ENCODE results near the gene KIAA0319L.

- TF ChIP-seq ARNT (IDR thresholded peaks at IDR 0.05) (no peak), ELF4 (IDR thresholded peaks at IDR 0.05) (no peak), BHLHE40 (IDR thresholded peaks at IDR 0.05; ENCODE audit: borderline replicate concordance) (no peak), HDGF (IDR thresholded peaks at IDR 0.05; ENCODE audit: borderline replicate concordance) (no peak), FOXA1 (IDR thresholded peaks at IDR 0.05) (no peak)
- TF ChIP-seq, protein P1, sequence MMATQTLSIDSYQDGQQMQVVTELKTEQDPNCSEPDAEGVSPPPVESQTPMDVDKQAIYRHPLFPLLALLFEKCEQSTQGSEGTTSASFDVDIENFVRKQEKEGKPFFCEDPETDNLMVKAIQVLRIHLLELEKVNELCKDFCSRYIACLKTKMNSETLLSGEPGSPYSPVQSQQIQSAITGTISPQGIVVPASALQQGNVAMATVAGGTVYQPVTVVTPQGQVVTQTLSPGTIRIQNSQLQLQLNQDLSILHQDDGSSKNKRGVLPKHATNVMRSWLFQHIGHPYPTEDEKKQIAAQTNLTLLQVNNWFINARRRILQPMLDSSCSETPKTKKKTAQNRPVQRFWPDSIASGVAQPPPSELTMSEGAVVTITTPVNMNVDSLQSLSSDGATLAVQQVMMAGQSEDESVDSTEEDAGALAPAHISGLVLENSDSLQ (IDR thresholded peaks at IDR 0.05) = no peak
Observed at GRCh38 chr1:35394386-35394785, 162.8 kb downstream of the KIAA0319L start.
